Liver (tissue), 9 donors: ENCODE measurements around the gene MKI67. TPM values are rescaled to one million over a fixed set of nuclear protein-coding genes. Genes with fewer than 3 reads are reported as not detected.

Experiments used
- DNase-seq: peaks from one replicate; pipeline ENCODE4 v3.0.0-alpha.2; 2017; ENCODE audit warnings: low spot score
- H3K27ac ChIP-seq, 2 donors: one replicate each; pipeline ENCODE4 v1.7.0; 2013; ENCODE audit warnings: inconsistent platforms in 2 of 2, low read length in 2 of 2, control low read depth in 1 of 2, low read depth in 1 of 2, mild to moderate bottlenecking in 1 of 2
- H3K27me3 ChIP-seq, 4 donors: one replicate each; pipeline versions ENCODE4 v1.6.1 to v1.7.0; 2013; ENCODE audit warnings: low read length in 3 of 4, inconsistent platforms in 1 of 4, mild to moderate bottlenecking in 1 of 4, moderate library complexity in 1 of 4; ENCODE audit not compliant: control insufficient read depth in 4 of 4, insufficient read depth in 4 of 4
- H3K36me3 ChIP-seq, 4 donors: one replicate each; pipeline versions ENCODE4 v1.6.1 to v1.7.0; 2013; ENCODE audit warnings: low read length in 3 of 4, mild to moderate bottlenecking in 3 of 4, low read depth in 1 of 4, moderate library complexity in 1 of 4; ENCODE audit not compliant: control insufficient read depth in 4 of 4, insufficient read depth in 3 of 4
- H3K4me1 ChIP-seq, 4 donors: one replicate each; pipeline versions ENCODE4 v1.6.1 to v1.7.0; 2013; ENCODE audit warnings: low read length in 3 of 4, mild to moderate bottlenecking in 3 of 4, moderate library complexity in 1 of 4; ENCODE audit not compliant: control insufficient read depth in 4 of 4, insufficient read depth in 4 of 4
- H3K4me3 ChIP-seq, 3 donors: one replicate each; pipeline versions ENCODE4 v1.6.1 to v1.7.0; 2013; ENCODE audit warnings: low read length in 3 of 3, control low read depth in 1 of 3, low read depth in 1 of 3, mild to moderate bottlenecking in 1 of 3
- H3K9ac ChIP-seq, 2 donors: one replicate each; pipeline ENCODE4 v1.7.0; 2013; ENCODE audit warnings: low read length in 2 of 2, mild to moderate bottlenecking in 2 of 2, moderate library complexity in 2 of 2, control low read depth in 1 of 2, low read depth in 1 of 2
- H3K9me3 ChIP-seq, 4 donors: one replicate each; pipeline versions ENCODE4 v1.6.1 to v1.7.0; 2013; ENCODE audit warnings: low read length in 3 of 4; ENCODE audit not compliant: control insufficient read depth in 4 of 4
- GABPA ChIP-seq, 2 donors: IDR thresholded peaks in 1 of 2; conservative IDR thresholded peaks in 1 of 2; 2 replicates each; pipeline ENCODE4 v1.6.1; 2016; ENCODE audit warnings: antibody characterized with exemption in 2 of 2, mild to moderate bottlenecking in 1 of 2, moderate library complexity in 1 of 2
- HNF4A ChIP-seq, 2 donors: conservative IDR thresholded peaks; 2 replicates each; pipeline ENCODE4 v1.6.1; 2016; ENCODE audit warnings: antibody characterized with exemption in 2 of 2, mild to moderate bottlenecking in 2 of 2
- JUND ChIP-seq, 2 donors: IDR thresholded peaks; 2 replicates each; pipeline ENCODE4 v1.6.1; 2016; ENCODE audit warnings: antibody characterized with exemption in 2 of 2
- NR2F2 ChIP-seq: IDR thresholded peaks from 2 replicates; pipeline ENCODE4 v1.6.1; 2016; ENCODE audit warnings: antibody characterized with exemption
- RAD21 ChIP-seq, 2 donors: IDR thresholded peaks; 2 replicates each; pipeline ENCODE4 v1.6.1; 2016; ENCODE audit warnings: antibody characterized with exemption in 2 of 2, mild to moderate bottlenecking in 2 of 2
- RXRA ChIP-seq, 2 donors: IDR thresholded peaks; 2 replicates each; pipeline ENCODE4 v1.6.1; 2017 to 2018; ENCODE audit warnings: antibody characterized with exemption in 2 of 2, mild to moderate bottlenecking in 1 of 2
- TAF1 ChIP-seq: conservative IDR thresholded peaks from 2 replicates; pipeline ENCODE4 v1.6.1; 2016; ENCODE audit warnings: antibody characterized with exemption, mild to moderate bottlenecking
- YY1 ChIP-seq: IDR thresholded peaks from 2 replicates; pipeline ENCODE4 v1.6.1; 2016; ENCODE audit warnings: antibody characterized with exemption, mild to moderate bottlenecking
- WGBS: extraction: QIAGEN DNeasy Blood & Tissue Kit; methylation state at CpG from one replicate; pipeline ENCODE4 v1.1.7; 2013; 5-methylcytosine and 5-hydroxymethylcytosine counted together
- polyA plus RNA-seq, 2 donors: library from polyadenylated mRNA; stranded (reverse) in 1 of 2; unstranded in 1 of 2; fragments of 200-250 nt in 1 of 2; fragments of >200 nt in 1 of 2; fragmentation: Nextera tagmentation in 1 of 2; extraction: Ambion mirVana in 1 of 2; gene quantifications; one replicate each; pipeline versions ENCODE4 v1.2.1 to v1.2.3, GENCODE V29; 2013 to 2015
- total RNA-seq, 2 donors: library from RNA; depleted of rRNA; stranded (reverse); fragments of >200 nt; gene quantifications; one replicate each; pipeline ENCODE4 v1.2.3, GENCODE V29; 2014
- TF ChIP-seq, protein P1 (sequence below): IDR thresholded peaks from 2 replicates; pipeline ENCODE4 v1.6.1; 2016; ENCODE audit warnings: antibody characterized with exemption
- TF ChIP-seq, protein P2 (sequence below): IDR thresholded peaks from 2 replicates; pipeline ENCODE4 v1.6.1; 2016; ENCODE audit warnings: antibody characterized with exemption
- TF ChIP-seq, protein P3 (sequence below): fragments of 150-350 bp; IDR thresholded peaks from 2 replicates; pipeline ENCODE4 v1.5.1; 2017; ENCODE audit warnings: improper control_type of control experiment, low read depth, low read length; ENCODE audit not compliant: missing input control
- TF ChIP-seq, protein P4 (sequence below): IDR thresholded peaks from 2 replicates; pipeline ENCODE4 v1.6.1; 2016; ENCODE audit warnings: antibody characterized with exemption
- TF ChIP-seq, protein P5 (sequence below): IDR thresholded peaks from 2 replicates; pipeline ENCODE4 v1.6.1; 2016; ENCODE audit warnings: antibody characterized with exemption, mild to moderate bottlenecking
- donor health status: healthy.
- donor health status: healthy.
- donor health status: healthy.
- donor health status: healthy.
- donor health status: healthy.

The MKI67 gene
- total and polyA plus RNA-seq, 4 donors, result 0.25 to 54.5 (median 1.1) TPM

DNA sequence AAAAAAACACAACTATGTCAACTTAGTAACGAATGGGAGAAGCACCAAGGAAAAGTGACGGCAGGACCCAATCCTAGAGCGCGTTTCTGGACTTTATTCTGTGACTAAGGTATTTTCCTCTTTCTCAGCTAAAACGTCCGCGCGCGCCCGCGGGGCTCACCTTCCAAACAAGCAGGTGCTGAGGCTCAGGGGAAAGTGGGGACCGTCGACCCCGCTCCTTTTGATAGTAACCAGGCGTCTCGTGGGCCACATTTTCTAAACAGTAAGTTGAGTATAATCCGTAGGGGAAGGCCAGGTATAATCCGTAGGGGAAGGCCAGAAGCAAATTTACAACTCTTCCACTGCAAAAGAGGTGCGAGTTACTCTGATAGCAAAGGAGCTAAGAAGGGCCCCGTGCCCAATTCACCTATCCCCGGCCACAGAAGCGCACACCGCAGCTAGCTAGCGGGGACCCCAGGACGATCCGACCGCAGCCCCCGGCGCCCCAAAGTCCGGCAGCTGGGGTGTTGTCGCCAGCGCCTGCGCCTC, 743 bp downstream of the MKI67 start:
- H3K9ac ChIP-seq, result no peak overlapping the region
- no peak for DNase-seq
- no peaks in the 10 kb centered on the region for H3K36me3 ChIP-seq
- H3K4me3 ChIP-seq, result peak overlapping the region in 1 of 3 donors; percentile 66
- H3K27me3 ChIP-seq, result peaks cover 3 to 6% (median 6%) of the 10 kb centered on the region in 4 donors
- H3K9me3 ChIP-seq, result no peaks in the 10 kb centered on the region
- TF ChIP-seq, protein P1, sequence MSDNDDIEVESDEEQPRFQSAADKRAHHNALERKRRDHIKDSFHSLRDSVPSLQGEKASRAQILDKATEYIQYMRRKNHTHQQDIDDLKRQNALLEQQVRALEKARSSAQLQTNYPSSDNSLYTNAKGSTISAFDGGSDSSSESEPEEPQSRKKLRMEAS, result no peak
- TF ChIP-seq RXRA (IDR thresholded peaks at IDR 0.05) (no peak), TAF1 (no peak)
- TF ChIP-seq, protein P2, sequence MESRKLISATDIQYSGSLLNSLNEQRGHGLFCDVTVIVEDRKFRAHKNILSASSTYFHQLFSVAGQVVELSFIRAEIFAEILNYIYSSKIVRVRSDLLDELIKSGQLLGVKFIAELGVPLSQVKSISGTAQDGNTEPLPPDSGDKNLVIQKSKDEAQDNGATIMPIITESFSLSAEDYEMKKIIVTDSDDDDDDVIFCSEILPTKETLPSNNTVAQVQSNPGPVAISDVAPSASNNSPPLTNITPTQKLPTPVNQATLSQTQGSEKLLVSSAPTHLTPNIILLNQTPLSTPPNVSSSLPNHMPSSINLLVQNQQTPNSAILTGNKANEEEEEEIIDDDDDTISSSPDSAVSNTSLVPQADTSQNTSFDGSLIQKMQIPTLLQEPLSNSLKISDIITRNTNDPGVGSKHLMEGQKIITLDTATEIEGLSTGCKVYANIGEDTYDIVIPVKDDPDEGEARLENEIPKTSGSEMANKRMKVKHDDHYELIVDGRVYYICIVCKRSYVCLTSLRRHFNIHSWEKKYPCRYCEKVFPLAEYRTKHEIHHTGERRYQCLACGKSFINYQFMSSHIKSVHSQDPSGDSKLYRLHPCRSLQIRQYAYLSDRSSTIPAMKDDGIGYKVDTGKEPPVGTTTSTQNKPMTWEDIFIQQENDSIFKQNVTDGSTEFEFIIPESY, result no peak
- TF ChIP-seq, protein P3, sequence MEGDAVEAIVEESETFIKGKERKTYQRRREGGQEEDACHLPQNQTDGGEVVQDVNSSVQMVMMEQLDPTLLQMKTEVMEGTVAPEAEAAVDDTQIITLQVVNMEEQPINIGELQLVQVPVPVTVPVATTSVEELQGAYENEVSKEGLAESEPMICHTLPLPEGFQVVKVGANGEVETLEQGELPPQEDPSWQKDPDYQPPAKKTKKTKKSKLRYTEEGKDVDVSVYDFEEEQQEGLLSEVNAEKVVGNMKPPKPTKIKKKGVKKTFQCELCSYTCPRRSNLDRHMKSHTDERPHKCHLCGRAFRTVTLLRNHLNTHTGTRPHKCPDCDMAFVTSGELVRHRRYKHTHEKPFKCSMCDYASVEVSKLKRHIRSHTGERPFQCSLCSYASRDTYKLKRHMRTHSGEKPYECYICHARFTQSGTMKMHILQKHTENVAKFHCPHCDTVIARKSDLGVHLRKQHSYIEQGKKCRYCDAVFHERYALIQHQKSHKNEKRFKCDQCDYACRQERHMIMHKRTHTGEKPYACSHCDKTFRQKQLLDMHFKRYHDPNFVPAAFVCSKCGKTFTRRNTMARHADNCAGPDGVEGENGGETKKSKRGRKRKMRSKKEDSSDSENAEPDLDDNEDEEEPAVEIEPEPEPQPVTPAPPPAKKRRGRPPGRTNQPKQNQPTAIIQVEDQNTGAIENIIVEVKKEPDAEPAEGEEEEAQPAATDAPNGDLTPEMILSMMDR, result no peak
- peaks cover 6 to 13% (median 10%) of the 10 kb centered on the region in 4 donors for H3K4me1 ChIP-seq
- no peak overlapping the region for H3K27ac ChIP-seq
- WGBS, result 2% methylated on average over 33 of the region's 33 CpGs

DNA sequence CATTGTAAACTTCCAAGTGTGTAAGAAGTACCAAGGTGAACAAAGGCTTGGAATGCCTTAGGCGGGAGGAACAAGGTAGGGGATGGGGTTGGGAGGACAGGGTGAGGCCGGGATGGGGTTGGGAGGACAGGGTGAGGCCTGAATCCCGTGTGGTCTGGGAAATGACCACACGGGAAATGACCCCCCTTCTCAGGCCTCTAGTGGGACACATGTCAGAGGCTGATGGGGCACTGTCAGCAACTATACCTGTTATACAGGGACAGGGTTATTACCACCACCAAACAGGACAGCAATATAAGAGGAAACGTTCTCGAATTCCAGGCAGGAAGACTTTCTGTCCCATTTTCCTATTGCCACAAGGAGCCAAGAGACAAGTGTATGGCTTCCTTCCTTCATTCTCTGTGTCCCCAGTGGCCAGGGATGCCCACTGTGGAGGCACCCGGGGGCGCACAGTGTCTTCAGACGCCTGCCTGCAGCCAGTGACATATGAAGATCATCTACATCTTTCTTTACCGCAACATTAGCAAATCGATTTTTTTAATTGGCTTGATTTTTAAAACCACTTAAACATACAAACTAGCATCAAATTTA, 1.3 kb downstream of the MKI67 start:
- Histone ChIP-seq H3K4me3 (no peak overlapping the region), H3K27ac (no peak overlapping the region), H3K4me1 (peaks cover 6 to 13% (median 10%) of the 10 kb centered on the region in 4 donors)

More for the DNA sequence above, 1.3 kb downstream of the MKI67 start:
- TF ChIP-seq, protein P2, result no peak
- TF ChIP-seq, protein P3, result no peak
- TF ChIP-seq GABPA (IDR thresholded peaks at IDR 0.05 in 1 of 2, conservative IDR thresholded peaks at IDR 0.05 in 1 of 2) (no peak), RAD21 (IDR thresholded peaks at IDR 0.05) (no peak), JUND (IDR thresholded peaks at IDR 0.05) (no peak), HNF4A (conservative IDR thresholded peaks at IDR 0.05) (no peak), YY1 (no peak), NR2F2 (no peak)
- TF ChIP-seq, protein P4, sequence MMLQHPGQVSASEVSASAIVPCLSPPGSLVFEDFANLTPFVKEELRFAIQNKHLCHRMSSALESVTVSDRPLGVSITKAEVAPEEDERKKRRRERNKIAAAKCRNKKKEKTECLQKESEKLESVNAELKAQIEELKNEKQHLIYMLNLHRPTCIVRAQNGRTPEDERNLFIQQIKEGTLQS, result no peak
- TF ChIP-seq, protein P1, result no peak
- TF ChIP-seq, protein P5, sequence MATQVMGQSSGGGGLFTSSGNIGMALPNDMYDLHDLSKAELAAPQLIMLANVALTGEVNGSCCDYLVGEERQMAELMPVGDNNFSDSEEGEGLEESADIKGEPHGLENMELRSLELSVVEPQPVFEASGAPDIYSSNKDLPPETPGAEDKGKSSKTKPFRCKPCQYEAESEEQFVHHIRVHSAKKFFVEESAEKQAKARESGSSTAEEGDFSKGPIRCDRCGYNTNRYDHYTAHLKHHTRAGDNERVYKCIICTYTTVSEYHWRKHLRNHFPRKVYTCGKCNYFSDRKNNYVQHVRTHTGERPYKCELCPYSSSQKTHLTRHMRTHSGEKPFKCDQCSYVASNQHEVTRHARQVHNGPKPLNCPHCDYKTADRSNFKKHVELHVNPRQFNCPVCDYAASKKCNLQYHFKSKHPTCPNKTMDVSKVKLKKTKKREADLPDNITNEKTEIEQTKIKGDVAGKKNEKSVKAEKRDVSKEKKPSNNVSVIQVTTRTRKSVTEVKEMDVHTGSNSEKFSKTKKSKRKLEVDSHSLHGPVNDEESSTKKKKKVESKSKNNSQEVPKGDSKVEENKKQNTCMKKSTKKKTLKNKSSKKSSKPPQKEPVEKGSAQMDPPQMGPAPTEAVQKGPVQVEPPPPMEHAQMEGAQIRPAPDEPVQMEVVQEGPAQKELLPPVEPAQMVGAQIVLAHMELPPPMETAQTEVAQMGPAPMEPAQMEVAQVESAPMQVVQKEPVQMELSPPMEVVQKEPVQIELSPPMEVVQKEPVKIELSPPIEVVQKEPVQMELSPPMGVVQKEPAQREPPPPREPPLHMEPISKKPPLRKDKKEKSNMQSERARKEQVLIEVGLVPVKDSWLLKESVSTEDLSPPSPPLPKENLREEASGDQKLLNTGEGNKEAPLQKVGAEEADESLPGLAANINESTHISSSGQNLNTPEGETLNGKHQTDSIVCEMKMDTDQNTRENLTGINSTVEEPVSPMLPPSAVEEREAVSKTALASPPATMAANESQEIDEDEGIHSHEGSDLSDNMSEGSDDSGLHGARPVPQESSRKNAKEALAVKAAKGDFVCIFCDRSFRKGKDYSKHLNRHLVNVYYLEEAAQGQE, result no peak
- 50% methylated on average over 11 of the region's 11 CpGs for WGBS
- Histone ChIP-seq H3K36me3 (no peaks in the 10 kb centered on the region), H3K9me3 (no peaks in the 10 kb centered on the region), H3K9ac (no peak overlapping the region), H3K27me3 (peaks cover 3 to 6% (median 5%) of the 10 kb centered on the region in 4 donors)
- no peak for DNase-seq
